HG03025 (cell line): ENCODE measurements around the gene ZMIZ1.
"Not testable (repeated sequence)": the region's sequence is repeated elsewhere in the genome, so short reads cannot be mapped to it uniquely, and the experiment has no call there.

Experiments used
- ATAC-seq: cut with Tn5 transposase; IDR thresholded peaks from one replicate; pipeline ENCODE4 v1.9.1; 2021; ENCODE audit warnings: mild to moderate bottlenecking, moderate library complexity; ENCODE audit not compliant: unreplicated experiment, low FRiP score

The ZMIZ1 gene

GRCh38 chr10:79029478-79030390 lies 39.0 kb upstream of the ZMIZ1 start:
- no peak for ATAC-seq

GRCh38 chr10:79030705-79031104 lies 38.1 kb upstream of the ZMIZ1 start:
- ATAC-seq, result no peak

DNA sequence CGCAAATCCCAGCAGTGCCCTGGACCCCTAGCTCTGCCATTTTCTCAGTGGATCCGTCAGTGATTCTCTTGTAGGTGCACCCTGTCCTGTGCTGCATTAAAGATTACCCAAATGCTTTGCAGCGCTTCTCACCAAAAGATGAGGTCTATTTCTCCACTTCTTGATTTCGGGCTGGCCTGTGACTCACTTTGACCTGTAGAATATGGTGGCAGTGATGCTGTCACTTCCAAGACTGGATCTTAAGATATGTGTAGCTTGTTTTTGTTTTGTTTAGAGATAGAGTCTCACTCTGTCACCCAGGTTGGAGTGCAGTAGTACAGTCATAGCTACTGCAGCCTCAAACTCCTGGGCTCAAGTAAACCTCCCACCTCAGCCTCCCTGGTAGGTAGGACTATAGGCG lies 37.0 kb upstream of the ZMIZ1 start:
- ATAC-seq, result no peak

GRCh38 chr10:79034271-79034876 lies 34.4 kb upstream of the ZMIZ1 start:
- no peak for ATAC-seq

GRCh38 chr10:79036416-79036815 lies 32.4 kb upstream of the ZMIZ1 start:
- not testable (repeated sequence) for ATAC-seq

GRCh38 chr10:79038104-79038840 lies 30.5 kb upstream of the ZMIZ1 start:
- ATAC-seq, result no peak

GRCh38 chr10:79038841-79039201 lies 29.9 kb upstream of the ZMIZ1 start:
- ATAC-seq, result no peak

- no peak for ATAC-seq
Observed at GRCh38 chr10:79042639-79043411, 25.9 kb upstream of the ZMIZ1 start.

- no peak for ATAC-seq
Observed at GRCh38 chr10:79044036-79044632, 24.6 kb upstream of the ZMIZ1 start.

DNA sequence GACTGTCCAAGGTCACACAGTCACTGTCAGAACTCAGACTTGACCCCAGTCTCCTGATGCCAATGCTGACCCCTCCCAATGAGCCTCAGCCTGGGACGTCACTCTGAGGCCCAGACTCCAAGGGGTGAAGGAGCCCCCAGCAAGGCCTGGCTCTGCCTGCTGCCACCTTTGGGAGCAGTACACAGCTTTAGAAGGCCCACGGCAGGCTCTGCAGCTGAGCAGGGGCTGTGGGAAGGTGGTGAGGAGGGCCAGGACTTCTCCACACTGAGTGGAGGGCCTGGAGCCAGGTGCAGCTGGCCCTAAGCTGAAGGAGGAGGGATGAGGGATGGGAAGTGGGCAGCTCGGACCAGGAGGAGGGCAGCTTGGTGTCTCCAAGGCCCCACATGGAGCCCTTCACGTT lies 23.9 kb upstream of the ZMIZ1 start:
- no peak for ATAC-seq

- no peak for ATAC-seq
Observed at GRCh38 chr10:79045566-79046175, 23.1 kb upstream of the ZMIZ1 start.

DNA sequence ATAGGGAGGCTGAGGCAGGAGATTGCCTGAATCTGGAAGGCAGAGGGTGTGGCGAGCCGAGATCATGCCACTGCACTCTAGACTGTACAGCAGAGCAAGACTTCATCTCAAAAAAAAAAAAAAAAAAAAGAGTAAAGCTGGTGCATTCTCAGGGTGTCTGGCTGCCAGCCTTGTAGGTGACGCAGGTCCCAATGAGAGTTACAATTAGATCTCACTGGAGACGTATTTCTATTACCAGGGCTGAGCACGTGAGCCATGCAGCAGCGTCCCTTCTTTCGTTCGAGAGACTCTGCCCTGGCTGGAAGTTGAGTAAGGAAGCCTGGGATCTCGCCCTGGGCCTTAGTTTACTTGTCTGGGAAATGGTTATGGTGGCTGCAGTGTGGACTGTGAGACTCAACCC lies 22.4 kb upstream of the ZMIZ1 start:
- ATAC-seq, result no peak

DNA sequence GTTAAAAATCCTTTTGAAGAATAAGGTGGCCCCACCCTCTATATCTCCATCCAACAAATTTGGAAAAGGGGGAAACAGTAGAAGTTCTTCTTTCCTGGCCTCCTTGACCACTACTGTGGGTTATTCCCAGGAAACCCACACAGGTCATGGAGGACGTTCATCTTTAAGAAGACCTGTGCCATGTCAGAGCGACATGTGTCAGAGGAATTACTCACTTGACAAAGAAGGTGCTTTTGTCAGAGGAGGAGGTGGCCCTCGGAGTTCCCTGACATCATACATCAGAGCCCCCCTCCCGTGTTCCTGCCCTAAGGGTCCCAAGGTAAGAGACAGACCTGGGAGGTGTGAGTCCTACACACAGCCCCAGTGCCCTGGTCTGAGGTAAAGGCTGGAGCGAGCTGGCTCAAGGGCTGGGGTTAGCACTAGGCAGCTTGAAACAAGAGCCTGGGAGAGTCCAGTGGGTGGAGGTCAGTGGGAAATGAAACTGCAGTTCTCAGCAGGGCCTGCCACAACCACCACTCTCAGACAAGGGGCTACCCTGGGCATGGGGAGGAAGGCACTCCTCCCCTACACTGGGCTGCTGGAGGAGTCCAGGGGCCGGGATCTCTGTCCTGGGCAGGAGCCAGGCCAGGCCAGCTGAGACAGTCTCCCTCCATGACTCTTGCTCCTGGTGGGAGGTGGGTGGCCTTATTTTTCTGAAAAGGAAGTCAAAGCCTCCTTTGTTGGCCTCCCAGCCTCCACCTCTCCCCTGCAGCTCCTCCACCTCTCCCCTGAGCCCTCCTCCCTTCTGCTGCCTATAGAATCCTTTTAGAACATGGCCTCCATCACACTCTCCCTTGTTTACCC lies 21.8 kb upstream of the ZMIZ1 start:
- no peak for ATAC-seq

GRCh38 chr10:79047584-79047874 lies 21.2 kb upstream of the ZMIZ1 start:
- ATAC-seq, result no peak

GRCh38 chr10:79047875-79048638 lies 20.7 kb upstream of the ZMIZ1 start:
- ATAC-seq, result no peak

- ATAC-seq, result no peak
Observed at GRCh38 chr10:79048639-79049550, 19.9 kb upstream of the ZMIZ1 start.
